HL-60 (cell line): ENCODE data around the gene TOP2B.

ENCODE experiments used
- CTCF ChIP-seq: IDR thresholded peaks from one replicate; pipeline ENCODE4 v1.5.1; 2011; ENCODE audit warnings: low read length, control low read depth, inconsistent platforms; ENCODE audit not compliant: insufficient read depth
- GABPA ChIP-seq: IDR thresholded peaks from 2 replicates; pipeline ENCODE4 v1.6.1; 2012; ENCODE audit warnings: low read depth
- POLR2AphosphoS5 ChIP-seq: IDR thresholded peaks from 2 replicates; pipeline ENCODE4 v1.6.1; 2012; ENCODE audit warnings: low read depth
- REST ChIP-seq: IDR thresholded peaks from 2 replicates; pipeline ENCODE4 v1.6.1; 2012; ENCODE audit warnings: low read depth; ENCODE audit not compliant: insufficient replicate concordance

GRCh38 chr3:25679642-25680302, 15.1 kb upstream of the TOP2B start:
- TF ChIP-seq CTCF (no peak), POLR2AphosphoS5 (no peak), REST (no peak), GABPA (no peak)
